IPS-18c (cell line): ENCODE measurements around the gene TRMT61B.

Experiments used
- H3K4me3 ChIP-seq: 2 replicates; pipeline ENCODE4 v1.7.0; 2013; ENCODE audit warnings: low read depth, mild to moderate bottlenecking, low read length, moderate library complexity; ENCODE audit not compliant: insufficient read depth
- H3K9me3 ChIP-seq: one replicate; pipeline ENCODE4 v1.6.1; 2013; ENCODE audit warnings: mild to moderate bottlenecking, low read length, moderate library complexity; ENCODE audit not compliant: control insufficient read depth, insufficient read depth

The TRMT61B gene

DNA sequence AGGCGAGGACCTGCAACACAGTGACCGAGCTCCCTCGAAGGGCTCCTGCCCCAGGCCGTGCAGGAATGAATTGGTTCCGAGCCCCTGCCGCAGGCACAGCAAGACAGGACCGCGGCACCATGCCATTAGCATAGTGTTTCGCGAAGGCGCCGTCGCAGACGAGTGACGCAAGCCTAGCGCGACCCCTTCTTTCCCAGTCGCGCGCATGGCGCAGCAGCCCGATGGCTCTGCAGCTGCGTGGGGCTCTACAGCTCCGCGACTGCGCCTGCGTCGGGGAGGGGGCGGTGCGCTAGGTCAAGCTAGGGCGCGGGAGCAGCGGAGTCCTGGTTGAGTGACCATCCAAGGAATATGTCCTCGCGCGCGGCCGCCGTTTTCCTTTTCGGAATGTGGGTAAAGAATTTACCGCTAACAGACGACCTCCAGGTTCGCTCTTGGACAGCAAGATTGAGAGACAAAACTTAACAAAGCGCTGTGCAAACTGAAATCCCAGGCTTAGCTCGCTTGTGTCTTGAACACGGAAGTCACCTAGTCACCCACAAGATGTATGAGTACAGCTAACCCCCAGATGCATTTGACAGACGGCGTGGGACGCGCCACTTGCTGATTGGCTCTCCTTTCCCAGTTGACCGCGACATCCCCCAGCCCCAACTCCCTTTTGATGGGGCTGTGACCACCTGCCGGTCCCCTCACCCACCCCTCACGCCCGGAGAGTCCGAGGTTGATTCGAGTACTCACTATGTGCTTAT lies at the start of gene TRMT61B:
TSS of gene TRMT61B (minus strand) at position 164 of the 746 bp plus-strand sequence. CDS start at position 132, 32 bp downstream.
- Histone ChIP-seq H3K9me3 (no peaks in the 10 kb centered on the region), H3K4me3 (peak within 1 kb of the TSS; percentile 96)

DNA sequence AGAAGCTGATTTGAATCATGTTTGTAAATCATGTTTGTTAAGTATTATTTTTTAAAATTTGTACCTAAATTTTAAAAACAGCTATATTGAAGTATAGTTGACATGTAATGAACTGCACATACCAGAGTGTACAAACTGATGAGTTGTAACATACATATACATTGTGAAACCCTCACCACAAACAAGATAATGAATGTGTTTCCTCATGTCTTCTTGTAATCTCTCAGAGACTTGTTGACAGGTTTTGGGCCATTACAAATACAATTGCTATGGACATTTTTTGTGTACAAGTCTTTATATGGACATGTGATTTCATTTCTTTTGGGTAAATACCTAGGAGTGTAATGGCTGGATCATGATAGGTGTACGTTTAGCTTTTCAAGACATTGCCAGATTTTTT lies 45.8 kb upstream of the TRMT61B start:
- Histone ChIP-seq H3K9me3 (no peaks in the 10 kb centered on the region), H3K4me3 (no peak overlapping the region)

DNA sequence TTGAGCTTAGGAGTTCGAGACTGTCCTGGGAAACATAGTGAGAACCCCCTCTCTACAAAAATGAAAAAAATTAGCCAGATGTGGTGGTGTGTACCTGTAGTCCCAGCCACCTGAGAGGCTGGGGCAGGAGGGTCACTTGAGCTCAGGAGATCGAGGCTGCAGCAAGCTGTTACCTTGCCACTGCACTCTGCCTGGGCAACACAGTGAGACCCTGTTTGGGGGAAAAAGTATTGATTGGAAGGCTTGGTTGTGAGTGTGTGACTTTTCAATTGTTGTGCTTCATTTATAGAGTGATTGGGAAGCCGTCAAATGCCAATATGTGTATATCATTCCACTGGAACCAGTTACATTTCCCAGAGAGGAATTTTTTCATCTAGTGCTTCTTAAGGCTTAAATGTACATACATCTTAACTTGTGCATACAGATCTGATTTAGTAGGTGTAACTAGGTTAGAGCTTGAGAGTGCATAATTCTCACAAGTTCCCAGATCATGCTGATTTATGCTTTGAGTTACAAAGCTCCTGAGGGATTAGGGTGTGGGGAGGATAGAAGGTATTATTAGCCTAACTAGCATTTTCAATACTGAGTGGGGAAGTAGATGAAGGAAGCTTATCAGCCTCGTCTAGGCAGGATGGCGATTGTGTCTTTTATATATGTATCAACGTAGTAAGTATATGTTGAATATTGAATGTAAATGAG lies 39.7 kb upstream of the TRMT61B start:
- Histone ChIP-seq H3K4me3 (no peak overlapping the region), H3K9me3 (no peaks in the 10 kb centered on the region)

DNA sequence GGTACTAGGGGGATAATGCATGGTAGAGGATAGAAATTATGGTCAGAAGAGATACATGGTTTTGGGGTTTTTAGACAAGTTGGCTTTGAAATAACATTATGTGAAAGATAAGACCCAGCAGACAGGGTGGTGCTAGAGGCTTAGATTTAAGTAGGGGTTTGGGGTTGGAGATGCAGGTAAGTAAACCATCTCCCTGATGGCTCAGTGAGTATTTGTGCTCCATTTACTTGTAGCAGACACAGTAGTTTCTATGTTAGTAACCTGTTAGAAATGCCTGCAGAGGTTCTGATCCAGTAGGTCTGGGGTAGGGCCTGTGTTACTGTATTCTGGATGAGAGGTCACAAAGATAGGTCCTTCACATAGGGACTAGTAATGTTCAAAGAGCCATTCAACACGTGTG lies 38.1 kb upstream of the TRMT61B start:
- no peaks in the 10 kb centered on the region for H3K9me3 ChIP-seq
- H3K4me3 ChIP-seq: no peak overlapping the region

DNA sequence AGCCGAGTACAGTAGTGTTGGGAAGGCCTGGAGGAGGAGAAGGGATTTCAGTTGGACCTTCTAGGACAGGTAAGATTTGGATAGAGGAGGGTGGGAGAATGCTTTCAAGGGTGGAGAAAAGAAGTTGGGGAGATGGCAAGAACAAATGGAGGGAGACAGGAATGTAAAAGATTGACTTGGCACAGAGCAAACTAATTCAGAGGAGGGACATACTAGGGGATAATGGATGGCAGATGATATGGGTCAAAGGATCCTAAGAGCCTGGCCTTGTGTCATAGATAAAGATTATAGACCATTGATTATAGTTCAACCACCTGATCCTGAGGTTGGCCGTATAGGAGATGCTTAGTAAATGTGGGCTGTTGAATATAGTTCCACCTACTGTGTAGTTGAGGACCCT lies 36.7 kb upstream of the TRMT61B start:
- Histone ChIP-seq H3K9me3 (no peaks in the 10 kb centered on the region), H3K4me3 (no peak overlapping the region)

DNA sequence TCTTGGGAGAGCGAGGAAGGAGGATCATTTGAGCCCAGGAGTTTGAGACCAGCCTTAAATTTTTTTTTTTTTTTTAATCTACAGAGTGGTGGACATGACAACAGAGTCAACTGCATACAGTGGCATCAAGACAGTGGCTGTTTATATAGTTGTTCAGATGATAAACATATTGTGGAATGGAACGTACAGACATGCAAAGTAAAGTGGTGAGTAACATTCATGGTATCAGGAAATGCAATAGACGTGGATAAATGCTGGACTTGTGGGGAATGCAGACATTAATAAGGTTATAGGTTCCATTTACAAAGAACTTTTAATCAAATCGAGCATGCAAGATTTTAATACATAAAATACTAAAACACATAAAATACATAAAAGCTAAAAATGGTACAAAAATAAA lies 36.3 kb upstream of the TRMT61B start:
- Histone ChIP-seq H3K4me3 (no peak overlapping the region), H3K9me3 (no peaks in the 10 kb centered on the region)

DNA sequence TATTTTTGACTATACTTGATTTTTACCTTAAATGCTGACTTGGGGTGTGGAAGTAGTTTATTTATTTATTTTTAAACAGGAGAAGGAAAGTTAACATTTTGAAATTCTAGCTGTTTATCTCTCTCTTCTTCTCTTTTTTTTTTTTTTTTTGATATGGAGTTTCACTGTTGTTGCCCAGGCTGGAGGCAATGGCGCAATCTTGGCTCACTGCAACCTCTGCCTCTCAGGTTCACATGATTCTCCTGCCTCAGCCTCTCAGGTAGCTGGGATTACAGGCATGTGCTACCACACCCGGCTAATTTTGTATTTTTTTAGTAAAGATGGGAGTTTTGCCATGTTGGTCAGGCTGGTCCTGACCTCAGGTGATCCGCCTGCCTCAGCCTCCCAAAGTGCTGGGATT lies 35.4 kb upstream of the TRMT61B start:
- Histone ChIP-seq H3K9me3 (no peaks in the 10 kb centered on the region), H3K4me3 (no peak overlapping the region)

DNA sequence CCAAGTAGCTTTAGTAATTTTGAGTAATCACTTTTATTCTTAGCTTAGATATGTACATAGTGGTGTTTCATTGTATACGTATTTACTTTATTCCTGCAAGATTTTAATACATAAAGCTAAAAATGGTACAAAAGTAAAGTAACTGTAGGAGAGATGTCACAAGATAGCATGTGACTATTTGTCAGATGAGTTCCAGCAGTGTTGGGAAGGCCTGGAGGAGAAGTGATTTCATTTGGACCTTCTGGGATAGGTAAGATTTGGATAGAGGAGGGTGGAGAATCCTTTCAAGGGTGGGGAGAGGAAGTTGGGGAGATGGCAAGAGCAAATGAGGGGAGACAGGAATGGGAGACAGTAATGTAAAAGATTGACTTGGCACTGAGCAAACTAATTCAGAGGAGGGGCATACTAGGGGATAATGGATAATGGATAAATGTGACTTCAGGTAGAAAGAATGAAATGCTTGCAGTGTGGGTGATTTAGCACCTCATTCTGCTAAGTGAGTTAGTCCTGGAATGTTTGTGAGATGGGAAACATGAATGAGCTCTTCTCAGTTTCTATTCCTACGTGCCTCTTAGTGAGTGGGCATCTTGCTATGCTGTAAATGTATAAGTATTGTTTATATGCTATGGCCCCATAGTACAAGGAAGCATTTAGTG lies 34.8 kb upstream of the TRMT61B start:
- no peak overlapping the region for H3K4me3 ChIP-seq
- H3K9me3 ChIP-seq: no peaks in the 10 kb centered on the region

DNA sequence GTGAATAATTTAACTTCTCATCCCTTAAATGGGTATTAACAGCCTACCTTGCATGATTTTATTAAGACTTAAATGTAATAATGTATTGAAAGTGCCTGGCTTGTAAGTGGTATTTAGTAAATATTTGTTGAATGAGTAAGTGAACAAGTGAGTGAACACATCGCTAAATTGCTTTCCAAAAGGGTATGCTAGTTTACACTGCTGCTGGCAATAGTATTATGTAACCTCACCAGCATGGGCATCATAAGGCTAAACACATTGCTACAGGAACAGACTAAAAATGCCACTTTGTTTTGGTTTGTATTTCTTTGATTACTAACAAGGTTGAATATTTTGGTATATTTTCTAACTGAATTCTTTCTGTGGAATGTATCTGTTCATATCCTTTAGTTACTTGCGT lies 34.2 kb upstream of the TRMT61B start:
- Histone ChIP-seq H3K9me3 (no peaks in the 10 kb centered on the region), H3K4me3 (no peak overlapping the region)

DNA sequence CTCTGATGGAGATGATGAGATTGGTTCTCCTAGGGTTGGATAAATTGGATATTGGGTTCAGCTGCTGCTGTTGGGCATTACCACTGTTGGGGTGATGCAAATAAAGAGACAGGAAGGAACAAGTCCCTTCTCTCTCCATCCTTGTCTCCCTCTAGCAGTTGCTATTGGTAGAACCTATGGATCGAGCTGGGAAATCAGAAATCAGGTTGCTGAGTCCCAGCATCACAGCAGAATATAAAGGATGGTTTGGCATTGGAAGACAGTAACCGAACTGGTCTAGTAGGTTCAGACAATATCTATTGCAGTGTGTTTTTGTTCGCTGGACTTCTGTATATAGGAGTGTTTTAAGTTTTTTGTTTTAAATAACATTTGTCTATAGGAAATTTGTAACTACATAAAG lies 32.5 kb upstream of the TRMT61B start:
- no peak overlapping the region for H3K4me3 ChIP-seq
- no peaks in the 10 kb centered on the region for H3K9me3 ChIP-seq

DNA sequence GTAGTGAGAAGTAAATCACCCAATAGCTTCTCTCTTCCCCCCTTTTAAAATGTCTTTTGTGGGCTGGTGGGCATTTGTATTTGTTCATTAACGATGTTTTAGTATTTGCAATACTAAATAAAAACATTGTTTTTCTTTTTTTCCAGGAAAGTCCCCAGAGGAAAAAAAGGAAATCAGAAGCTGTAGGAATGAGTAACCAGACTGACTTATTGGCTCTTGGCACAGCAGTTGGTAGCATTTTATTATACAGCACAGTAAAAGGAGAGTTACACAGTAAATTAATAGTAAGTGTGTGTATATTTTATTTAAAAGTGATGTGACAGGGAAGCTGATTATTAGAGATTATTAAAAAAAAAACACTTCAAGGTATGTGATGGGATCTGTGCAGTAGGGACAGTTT lies 31.7 kb upstream of the TRMT61B start:
- no peaks in the 10 kb centered on the region for H3K9me3 ChIP-seq
- H3K4me3 ChIP-seq: no peak overlapping the region

DNA sequence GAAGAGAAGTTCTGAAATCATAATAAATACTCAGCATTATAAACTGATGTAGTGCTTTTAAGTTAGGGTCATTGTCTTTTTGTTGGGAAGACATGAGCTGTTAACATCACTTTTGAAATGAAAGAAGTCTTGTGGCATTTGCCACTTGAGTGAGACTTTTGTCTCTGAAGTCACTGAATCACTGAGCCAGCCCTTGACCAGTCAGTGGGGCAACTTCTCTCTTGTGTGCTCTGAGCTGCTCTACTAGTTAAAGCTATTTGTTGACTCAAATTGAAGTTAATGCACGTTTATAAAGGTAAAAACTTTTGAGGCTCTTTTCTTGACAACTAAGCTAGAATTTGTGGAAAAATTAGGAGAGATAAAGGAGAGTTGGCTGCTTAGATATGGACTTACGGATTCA lies 31.1 kb upstream of the TRMT61B start:
- H3K4me3 ChIP-seq: no peak overlapping the region
- H3K9me3 ChIP-seq: no peaks in the 10 kb centered on the region

DNA sequence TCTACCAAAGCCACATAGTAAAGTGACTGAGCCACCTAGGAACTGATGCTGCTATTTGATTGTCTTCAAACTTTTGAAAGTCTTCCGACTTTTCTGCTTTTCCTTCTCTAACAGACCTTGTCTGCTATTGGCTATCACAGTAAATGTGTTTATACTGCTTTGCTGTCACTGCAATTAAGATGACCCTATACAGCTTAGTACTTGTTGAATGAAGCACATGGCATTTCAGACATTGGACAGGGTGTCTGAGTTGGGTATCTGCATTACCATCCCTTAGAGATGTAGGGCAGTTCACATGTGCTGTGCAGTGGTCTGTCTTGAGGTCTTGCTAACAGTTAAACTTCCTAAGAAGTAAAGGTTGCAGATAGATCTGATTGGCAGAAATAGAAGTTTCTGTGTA lies 27.9 kb upstream of the TRMT61B start:
- no peak overlapping the region for H3K4me3 ChIP-seq
- H3K9me3 ChIP-seq: no peaks in the 10 kb centered on the region

DNA sequence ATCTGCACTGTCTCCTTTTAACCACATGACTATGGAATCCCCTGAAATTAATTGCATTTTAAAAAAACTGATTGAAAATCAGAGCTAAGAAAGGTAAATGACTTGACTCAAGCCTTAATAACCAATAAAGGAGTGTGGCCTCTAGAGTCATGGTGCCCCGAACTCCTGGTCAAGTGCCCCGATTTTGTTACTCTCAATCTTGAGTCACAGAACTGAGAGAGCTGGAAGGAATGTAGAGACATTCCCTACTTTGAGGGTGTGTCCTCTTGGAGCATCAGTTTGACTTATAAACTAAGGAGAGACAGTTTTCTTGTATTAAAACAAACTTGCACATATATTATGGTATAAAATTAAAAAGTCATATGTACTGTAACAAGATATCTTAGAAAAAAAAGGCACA lies 26.8 kb upstream of the TRMT61B start:
- no peak overlapping the region for H3K4me3 ChIP-seq
- no peaks in the 10 kb centered on the region for H3K9me3 ChIP-seq

DNA sequence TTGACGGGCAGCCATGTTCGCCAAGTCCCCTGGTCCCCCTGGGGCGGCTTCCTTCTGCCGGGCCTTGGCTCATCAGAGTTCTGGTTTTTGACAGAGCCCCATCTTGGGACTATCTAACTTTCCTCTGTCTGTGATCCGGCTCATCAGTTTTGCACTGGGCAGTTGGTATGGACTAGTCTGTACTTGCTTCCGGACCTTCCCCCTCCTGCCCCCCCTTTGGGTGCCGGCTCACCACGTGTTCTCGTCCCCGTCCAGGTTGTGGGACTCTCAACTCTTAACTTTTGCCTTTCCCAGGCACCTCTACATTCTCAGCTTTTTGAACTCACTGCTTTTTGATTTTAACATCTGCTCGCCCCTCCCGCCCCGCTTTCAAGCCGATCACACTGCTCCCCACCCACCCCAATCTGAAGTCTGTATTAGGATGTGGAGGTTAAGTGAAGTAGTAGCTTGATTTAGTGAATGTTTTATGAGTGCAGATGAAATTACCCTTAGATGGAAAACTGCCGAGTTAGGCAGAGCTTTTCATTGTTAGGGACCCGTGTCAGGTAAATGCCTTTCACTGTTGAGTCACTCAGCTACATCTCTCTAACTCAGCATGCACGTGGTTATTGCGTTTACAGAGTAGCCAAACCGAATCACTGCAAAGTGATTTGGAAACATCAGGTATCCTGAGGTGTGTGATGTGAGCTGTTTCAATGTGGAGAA lies 25.2 kb upstream of the TRMT61B start:
- Histone ChIP-seq H3K9me3 (no peaks in the 10 kb centered on the region), H3K4me3 (peak overlapping the region; percentile 98)

DNA sequence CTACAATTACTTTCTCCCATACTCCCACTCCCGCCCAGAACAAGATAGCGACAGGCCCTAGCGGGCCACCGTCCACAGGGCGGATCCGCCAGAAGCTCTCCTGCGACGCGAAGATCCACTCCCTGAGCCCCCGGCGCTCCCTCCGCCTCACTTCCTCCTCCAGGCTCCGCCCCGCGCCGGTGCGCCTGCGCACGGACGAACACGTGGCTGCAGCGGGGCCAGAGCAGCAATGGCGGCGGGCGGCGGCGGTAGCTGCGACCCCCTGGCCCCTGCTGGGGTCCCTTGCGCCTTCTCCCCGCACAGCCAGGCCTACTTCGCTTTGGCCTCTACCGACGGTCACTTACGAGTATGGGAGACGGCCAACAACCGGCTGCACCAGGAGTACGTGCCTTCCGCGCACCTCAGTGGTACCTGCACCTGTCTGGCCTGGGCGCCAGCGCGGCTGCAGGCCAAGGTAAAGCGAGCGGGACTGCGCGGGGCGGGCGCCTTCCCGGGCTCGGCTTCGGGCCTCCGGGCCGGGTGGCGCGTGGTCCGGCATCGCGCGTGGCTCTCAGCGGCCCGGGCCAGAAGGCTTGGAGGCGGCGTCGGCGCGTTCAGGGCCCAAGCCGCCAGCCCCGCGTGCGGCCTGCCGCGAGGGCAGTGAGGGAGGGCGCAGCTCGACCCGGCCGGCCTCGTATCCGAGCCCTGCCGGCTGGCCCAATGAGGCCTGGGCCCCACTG lies 24.5 kb upstream of the TRMT61B start, which contains the start of gene WDR43:
TSS of gene WDR43 (plus strand) at position 198 of the 719 bp plus-strand sequence. CDS start at position 230, 32 bp downstream.
- no peaks in the 10 kb centered on the region for H3K9me3 ChIP-seq

DNA sequence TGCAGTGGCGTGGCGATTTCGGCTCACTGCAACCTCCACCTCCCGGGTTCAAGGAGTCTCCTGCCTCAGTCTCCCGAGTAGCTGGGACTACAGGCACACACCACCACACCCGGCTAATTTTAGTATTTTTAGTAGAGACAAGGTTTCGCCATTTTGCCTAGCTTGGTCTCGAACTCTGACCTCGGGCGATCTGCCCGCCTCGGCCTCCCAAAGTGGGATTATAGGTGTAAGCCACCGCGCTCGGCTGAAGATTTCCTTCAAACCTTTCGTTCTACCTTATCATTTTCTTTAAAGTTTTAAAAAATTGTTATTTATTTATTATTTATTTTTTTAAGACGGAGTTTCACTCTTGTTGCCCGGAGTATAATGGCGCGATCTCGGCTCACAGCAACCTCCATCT lies 23.4 kb upstream of the TRMT61B start:
- Histone ChIP-seq H3K4me3 (no peak overlapping the region), H3K9me3 (no peaks in the 10 kb centered on the region)

More for the DNA sequence above, 24.5 kb upstream of the TRMT61B start, which contains the start of gene WDR43:
- H3K4me3 ChIP-seq: peak within 1 kb of the TSS; percentile 98
